Peyer's patch (tissue), 4 donors: Measurements from ENCODE around the gene RUNX3. TPM values are rescaled to one million over a fixed set of nuclear protein-coding genes. Genes with fewer than 3 reads are reported as not detected.
A peak's percentile ranks its signal among the peaks of the same experiment; 100 is the strongest.

Source experiments
- DNase-seq, 3 donors: peaks; one replicate each; pipeline ENCODE4 v3.0.0-alpha.2; 2017 to 2019
- H3K27ac ChIP-seq, 4 donors: fragments of 200-600 bp; sonication (generic); one replicate each; pipeline ENCODE4 v1.5.1; 2016 to 2019
- H3K27me3 ChIP-seq, 2 donors: fragments of 200-600 bp; sonication (generic); one replicate each; pipeline ENCODE4 v1.5.1; 2019
- H3K36me3 ChIP-seq, 3 donors: fragments of 200-600 bp; sonication (generic); one replicate each; pipeline ENCODE4 v1.5.1; 2016 to 2019
- H3K4me1 ChIP-seq, 4 donors: fragments of 200-600 bp; sonication (generic); one replicate each; pipeline ENCODE4 v1.5.1; 2016 to 2019
- H3K4me3 ChIP-seq, 4 donors: fragments of 200-600 bp; sonication (generic); 1 replicate in 3 of 4; 2 replicates in 1 of 4; pipeline ENCODE4 v1.5.1; 2016 to 2019; ENCODE audit warnings: mild to moderate bottlenecking in 1 of 4
- H3K9me3 ChIP-seq, 4 donors: fragments of 200-600 bp; sonication (generic); one replicate each; pipeline ENCODE4 v1.5.1; 2016 to 2019; ENCODE audit warnings: mild to moderate bottlenecking in 1 of 4
- CTCF ChIP-seq, 6 experiments: fragments of 450-650 bp in 4 of 6; fragments of 200-600 bp in 2 of 6; sonication (generic) in 1 of 6; IDR thresholded peaks; one replicate each; pipeline ENCODE4 v1.5.1; 2017 to 2019; ENCODE audit warnings: antibody characterized with exemption in 6 of 6, mild to moderate bottlenecking in 3 of 6, moderate library complexity in 1 of 6
- POLR2A ChIP-seq, 2 donors: fragments of 450-650 bp; IDR thresholded peaks; one replicate each; pipeline ENCODE4 v1.5.1; 2017; ENCODE audit warnings: antibody characterized with exemption in 2 of 2, mild to moderate bottlenecking in 2 of 2, moderate library complexity in 2 of 2
- total RNA-seq, 4 donors: library from RNA; depleted of rRNA; stranded (reverse); fragments of >200 nt; gene quantifications; one replicate each; pipeline ENCODE4 v1.1.0, GENCODE V29; 2016

Gene RUNX3
- total RNA-seq, 4 donors from 2014 or later: 2.1 to 9.9 (median 6.0) TPM

- Histone ChIP-seq H3K36me3 (no peaks in the 10 kb centered on the region), H3K4me1 (peaks cover 0 to 35% (median 0%) of the 10 kb centered on the region in 4 donors), H3K4me3 (no peak overlapping the region), H3K27me3 (no peaks in the 10 kb centered on the region), H3K9me3 (no peaks in the 10 kb centered on the region), H3K27ac (no peak overlapping the region)
- peak in 1 of 3 donors; percentile 63 for DNase-seq
- no peak for TF ChIP-seq CTCF (IDR thresholded peaks at IDR 0.05)
- no peak for TF ChIP-seq POLR2A (IDR thresholded peaks at IDR 0.05)
Observed at GRCh38 chr1:24860841-24861240, 69.2 kb downstream of the RUNX3 start.

GRCh38 chr1:24859063-24860010, 70.7 kb downstream of the RUNX3 start:
- H3K27me3 ChIP-seq: no peaks in the 10 kb centered on the region

DNA sequence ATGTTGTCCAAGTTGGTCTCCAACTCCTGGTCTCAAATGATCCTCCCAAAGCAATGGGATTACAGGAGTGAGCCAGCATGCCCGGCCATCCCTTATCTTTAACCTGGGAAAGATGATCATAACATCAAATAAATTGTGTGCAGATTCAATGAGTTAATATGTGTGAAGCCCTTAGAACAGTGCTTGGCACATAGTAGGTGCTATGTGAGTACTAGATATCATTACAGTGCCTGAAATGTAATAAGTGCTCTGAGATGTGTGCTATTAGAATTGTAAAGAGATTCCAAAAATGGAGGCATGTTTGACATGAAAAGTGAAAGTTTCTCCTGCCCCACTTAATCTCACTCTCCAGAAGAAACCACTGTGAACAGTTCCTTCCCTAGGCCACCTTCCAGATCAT, 71.8 kb downstream of the RUNX3 start:
- TF ChIP-seq POLR2A (IDR thresholded peaks at IDR 0.05): no peak
- no peak for TF ChIP-seq CTCF (IDR thresholded peaks at IDR 0.05)
- Histone ChIP-seq H3K36me3 (no peaks in the 10 kb centered on the region), H3K27ac (no peak overlapping the region), H3K27me3 (no peaks in the 10 kb centered on the region), H3K9me3 (no peaks in the 10 kb centered on the region), H3K4me1 (peaks cover 0 to 25% (median 0%) of the 10 kb centered on the region in 4 donors), H3K4me3 (no peak overlapping the region)
- DNase-seq: no peak

More at GRCh38 chr1:24859063-24860010, 70.7 kb downstream of the RUNX3 start:
- no peak for TF ChIP-seq CTCF (IDR thresholded peaks at IDR 0.05)
- TF ChIP-seq POLR2A (IDR thresholded peaks at IDR 0.05): no peak
- H3K9me3 ChIP-seq: no peaks in the 10 kb centered on the region
- peaks cover 0 to 31% (median 0%) of the 10 kb centered on the region in 4 donors for H3K4me1 ChIP-seq
- H3K36me3 ChIP-seq: no peaks in the 10 kb centered on the region
- no peak overlapping the region for H3K4me3 ChIP-seq
- H3K27ac ChIP-seq: no peak overlapping the region
- no peak for DNase-seq

DNA sequence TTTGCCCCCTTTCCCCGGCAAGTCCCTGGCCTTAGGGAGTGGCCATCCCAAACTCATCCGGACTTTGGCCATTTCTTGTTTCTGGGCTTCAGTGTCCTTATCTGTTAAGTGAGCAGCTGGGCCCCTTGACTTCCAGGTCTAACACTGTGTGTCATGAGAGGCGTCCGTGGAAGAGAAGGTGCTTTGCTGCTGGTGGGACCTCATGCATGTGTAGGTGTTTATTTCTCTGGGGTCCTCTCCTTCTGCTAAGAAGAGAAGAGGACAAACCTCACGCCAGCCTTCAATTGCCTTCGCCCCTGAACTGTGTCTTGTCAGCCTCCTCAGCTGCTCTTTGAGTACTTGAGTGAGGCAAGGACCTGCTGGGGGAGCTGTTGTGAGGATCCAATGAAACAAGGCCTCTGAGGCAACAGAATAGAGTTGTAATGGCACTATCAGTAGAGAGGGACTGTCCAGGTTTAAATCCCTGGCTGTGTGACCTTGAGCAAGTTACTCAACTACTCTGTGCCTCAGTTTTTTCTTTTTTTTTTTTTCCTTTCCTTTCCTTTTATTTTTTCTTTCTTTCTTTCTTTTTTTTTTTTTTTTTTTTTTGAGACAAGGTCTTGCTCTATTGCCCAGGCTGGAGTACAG, 72.5 kb downstream of the RUNX3 start:
- no peaks in the 10 kb centered on the region for H3K27me3 ChIP-seq
- no peak overlapping the region for H3K27ac ChIP-seq

More for the DNA sequence above, 72.5 kb downstream of the RUNX3 start:
- no peak for DNase-seq
- Histone ChIP-seq H3K4me3 (no peak overlapping the region), H3K9me3 (no peaks in the 10 kb centered on the region), H3K36me3 (no peaks in the 10 kb centered on the region), H3K4me1 (peaks cover 0 to 18% (median 0%) of the 10 kb centered on the region in 4 donors)
- TF ChIP-seq CTCF (IDR thresholded peaks at IDR 0.05) (no peak), POLR2A (IDR thresholded peaks at IDR 0.05) (no peak)
